Left forelimb (tissue), 1 donor: ENCODE measurements around the gene ECD.
A peak's percentile ranks its signal among the peaks of the same experiment; 100 is the strongest.
"Not testable (repeated sequence)": the region's sequence is repeated elsewhere in the genome, so short reads cannot be mapped to it uniquely, and the experiment has no call there.

ENCODE experiments used
- DNase-seq: peaks from one replicate; pipeline ENCODE4 v3.0.0-alpha.2; 2018; ENCODE audit warnings: low spot score

Gene ECD

GRCh38 chr10:73159038-73159648 is 8.7 kb downstream of the ECD start:
- no peak for DNase-seq

GRCh38 chr10:73156054-73156453 is 11.8 kb downstream of the ECD start:
- no peak for DNase-seq

GRCh38 chr10:73152009-73152408 is 15.8 kb downstream of the ECD start:
- no peak for DNase-seq

DNA sequence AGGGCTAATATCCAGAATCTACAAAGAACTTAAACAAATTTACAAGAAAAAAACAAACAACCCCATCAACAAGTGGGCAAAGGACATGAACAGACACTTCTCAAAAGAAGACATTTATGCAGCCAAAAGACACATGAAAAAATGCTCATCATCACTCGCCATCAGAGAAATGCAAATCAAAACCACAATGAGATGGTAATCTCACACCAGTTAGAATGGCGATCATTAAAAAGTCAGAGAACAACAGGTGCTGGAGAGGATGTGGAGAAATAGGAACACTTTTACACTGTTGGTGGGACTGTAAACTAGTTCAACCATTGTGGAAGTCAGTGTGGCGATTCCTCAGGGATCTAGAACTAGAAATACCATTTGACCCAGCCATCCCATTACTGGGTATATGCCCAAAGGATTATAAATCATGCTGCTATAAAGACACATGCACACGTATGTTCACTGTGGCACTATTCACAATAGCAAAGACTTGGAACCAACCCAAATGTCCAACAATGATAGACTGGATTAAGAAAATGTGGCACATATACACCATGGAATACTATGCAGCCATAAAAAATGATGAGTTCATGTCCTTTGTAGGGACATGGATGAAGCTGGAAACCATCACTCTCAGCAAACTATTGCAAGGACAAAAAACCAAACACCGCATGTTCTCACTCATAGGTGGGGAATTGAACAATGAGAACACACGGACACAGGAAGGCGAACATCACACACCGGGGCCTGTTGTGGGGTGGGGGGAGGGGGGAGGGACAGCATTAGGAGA is 17.0 kb downstream of the ECD start:
- DNase-seq, result not testable (repeated sequence)

- DNase-seq, result no peak
Measured at GRCh38 chr10:73141603-73142002, 26.2 kb downstream of the ECD start.

DNA sequence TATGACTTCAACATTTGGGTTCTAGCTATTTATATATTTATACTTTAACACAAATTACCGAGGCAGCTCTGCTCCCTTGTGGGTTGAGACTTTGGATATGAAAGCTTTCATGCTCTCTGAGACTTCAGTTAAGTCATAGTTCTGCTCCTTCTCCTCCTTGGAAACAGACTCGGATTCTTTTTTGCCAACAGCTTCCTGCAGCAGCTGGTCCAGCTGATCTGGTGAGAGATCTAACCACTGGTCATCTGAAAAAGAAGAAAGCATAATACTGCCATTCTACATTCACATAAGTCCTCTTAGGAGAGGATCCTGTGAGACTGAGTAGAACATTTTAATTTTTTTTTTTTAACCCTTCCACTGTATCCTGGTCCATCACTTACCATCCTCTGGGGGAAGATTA is 28.6 kb downstream of the ECD start:
- no peak for DNase-seq

DNA sequence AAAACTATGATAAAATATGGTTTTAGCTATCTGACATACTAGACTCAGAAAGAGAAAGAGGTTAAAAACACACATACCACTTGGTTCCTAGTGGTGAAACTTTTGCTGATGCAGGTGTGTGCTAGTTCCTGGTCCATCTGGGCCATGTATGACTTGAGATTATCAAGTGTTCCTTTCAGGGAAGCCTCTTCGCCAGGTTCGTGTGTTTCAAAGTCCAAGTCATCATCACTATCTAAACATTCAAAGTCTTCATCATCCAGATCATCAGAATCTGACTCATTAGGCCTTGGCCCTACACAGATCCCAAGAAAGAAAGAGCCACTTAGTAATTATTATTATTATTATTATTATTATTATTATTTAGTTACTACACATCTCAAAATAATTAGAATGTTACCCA is 31.2 kb downstream of the ECD start:
- DNase-seq, result no peak

GRCh38 chr10:73134727-73135126 is 33.1 kb downstream of the ECD start:
- DNase-seq, result no peak

DNA sequence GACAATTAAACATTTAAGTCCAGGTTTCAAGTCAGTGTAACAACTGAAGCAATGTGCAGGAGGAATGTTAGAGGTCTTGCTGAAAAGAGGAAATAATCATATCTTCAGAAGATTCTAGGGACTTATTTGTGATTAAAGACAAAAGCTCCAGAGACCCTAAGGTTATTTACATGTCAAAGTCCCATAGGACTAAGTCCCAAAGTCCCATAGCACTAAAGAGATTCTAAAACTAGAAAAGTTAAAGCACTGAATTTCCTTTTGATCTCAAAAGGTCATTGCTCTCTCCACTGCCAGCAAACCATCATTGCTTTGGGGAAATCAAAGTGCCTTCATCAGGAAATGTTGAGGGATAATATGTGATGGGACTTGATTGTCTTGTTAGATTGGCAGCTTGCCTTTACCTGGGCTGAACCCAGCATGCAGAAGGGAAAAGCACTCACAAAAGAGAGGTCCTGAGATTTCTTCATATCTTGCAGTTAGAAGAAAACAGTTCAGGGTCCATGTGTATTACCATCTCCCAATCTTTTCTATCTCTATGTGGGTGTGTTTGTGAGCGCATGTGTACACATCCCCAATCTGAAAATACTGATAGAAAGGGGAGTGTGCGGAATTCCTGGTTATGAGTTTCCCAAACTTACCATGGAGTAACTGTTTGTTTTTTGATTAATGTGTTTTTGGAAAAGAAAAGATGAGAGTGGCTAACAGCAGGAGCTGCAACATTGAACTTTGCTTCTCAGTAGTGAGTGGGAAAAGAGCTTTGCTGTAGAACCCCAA is 35.7 kb downstream of the ECD start:
- DNase-seq, result no peak

GRCh38 chr10:73131301-73131700 is 36.5 kb downstream of the ECD start:
- DNase-seq, result no peak

DNA sequence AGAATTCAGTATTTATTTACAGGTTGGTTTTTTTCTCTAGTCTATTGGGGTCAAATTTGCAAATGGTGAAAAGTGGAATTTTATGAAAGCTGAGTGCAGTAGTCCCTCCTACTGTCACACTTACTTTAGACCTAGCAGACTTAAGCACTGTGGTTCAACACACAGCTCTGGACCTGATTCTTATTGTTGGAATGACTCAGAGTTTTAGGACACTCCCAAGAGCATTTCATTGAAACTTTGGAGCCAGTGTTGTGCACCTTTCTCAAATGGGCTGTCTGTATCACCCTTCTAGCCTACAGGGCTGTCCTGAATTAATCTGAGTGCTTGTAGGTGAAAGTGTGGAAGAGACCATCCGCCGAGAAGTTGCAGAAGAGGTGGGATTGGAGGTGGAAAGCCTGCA is 41.5 kb downstream of the ECD start:
- DNase-seq, result no peak

DNA sequence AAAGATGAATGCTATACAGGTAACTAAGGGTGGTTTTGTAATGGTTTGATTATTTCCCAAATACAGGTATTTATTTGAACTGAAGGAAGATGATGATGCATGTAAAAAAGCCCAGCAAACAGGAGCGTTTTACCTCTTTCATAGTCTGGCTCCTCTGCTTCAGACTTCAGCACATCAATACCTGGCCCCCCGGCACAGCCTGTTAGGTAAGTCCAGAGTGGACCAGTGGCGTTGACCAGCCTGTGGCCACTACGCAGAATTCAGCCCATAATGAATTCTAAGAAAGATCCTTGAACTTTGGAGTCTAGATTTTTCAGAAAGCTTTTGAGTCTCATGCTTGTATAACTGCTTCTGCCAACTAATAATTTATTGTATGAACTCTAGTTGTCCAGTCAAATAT is 47.9 kb downstream of the ECD start:
- no peak for DNase-seq

DNA sequence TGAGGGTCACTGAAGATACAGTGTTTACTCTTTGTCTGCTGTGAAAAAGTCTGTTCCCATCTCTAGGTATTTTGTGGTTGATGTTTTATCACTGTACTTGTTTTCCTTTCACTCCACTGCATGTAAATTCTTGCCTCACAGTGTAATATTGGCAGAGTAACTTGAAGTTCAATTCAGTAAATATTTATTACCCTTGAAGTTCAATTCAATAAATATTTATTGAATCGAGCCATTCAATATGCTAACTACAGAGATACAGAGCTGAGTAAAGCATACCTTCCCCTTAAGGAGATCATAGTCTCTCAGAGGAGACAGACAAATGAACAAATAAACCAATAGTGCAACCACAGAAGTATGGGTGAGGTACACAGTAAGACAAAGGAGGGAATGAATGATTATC is 48.4 kb downstream of the ECD start:
- DNase-seq, result no peak

DNA sequence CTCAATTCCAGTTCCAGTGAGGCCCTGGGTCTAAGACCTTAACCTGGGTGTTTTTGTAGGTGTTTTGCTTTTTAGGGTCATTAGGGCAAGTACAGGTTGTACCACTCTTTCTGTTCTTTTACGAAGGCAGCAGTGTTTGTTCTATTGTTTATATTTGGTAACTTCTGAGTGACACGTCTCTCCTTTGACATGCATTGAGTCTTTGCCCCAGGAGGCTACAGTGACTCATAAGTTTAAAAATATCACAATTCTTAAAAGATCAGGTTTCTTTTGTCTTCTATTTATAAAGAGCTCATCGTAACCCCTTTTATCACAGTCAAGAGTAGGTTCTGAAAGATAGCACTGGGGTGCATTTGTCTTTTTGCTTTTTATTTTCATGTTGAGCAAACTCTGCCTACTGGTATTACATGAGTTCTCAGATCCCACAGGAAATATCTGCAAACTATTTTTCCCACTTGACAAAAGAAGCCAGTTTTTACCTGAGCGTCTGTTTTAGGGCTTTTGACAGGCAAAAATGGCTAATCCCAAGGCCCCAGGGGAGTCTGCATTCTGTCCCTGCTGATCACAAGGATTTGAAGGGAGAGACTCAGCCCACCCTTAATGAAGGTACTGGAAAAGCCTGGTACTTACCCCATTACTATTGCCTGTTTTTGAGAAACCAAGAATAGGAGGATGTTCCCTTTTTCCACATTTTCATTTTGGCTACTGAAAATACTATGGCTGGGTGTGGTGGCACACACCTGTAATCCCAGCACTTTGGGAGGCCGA is 49.6 kb downstream of the ECD start:
- no peak for DNase-seq

- DNase-seq, result no peak
Measured at GRCh38 chr10:73116017-73116416, 51.8 kb downstream of the ECD start.

GRCh38 chr10:73113551-73113950 is 54.3 kb downstream of the ECD start:
- DNase-seq, result no peak

GRCh38 chr10:73112032-73112431 is 55.8 kb downstream of the ECD start:
- not testable (repeated sequence) for DNase-seq

DNA sequence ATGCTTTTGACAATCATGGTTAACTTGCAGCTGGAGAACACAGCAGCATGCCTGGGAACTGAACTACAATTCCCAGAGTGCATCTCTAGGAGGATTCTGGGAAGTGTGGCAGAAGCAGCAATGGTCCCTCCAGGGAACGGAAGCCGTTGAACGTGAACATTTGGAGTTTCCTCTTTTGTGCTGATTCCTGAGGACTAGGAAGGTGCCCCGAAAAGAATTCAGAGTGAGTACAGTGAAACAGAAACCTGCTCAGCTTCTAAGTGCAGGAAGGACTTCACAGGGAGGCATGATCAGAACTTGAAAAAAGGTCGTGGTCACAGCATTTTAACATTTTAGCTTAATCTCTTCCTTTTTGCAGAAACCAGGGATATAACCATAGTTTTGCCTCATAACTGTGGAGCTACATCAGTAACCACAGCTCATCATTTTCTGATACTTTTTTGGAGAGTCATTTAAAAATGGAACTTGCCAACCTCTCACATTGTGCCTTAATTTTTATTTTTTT is 57.4 kb downstream of the ECD start, which contains the start of gene NUDT13:
TSS of gene NUDT13 (plus strand) at position 111 of the 505 bp plus-strand sequence. CDS start 3,911 bp downstream, outside the sequence.
- DNase-seq, result peak; percentile 67

- not testable (repeated sequence) for DNase-seq
Measured at GRCh38 chr10:73109248-73109652, 58.6 kb downstream of the ECD start.

DNA sequence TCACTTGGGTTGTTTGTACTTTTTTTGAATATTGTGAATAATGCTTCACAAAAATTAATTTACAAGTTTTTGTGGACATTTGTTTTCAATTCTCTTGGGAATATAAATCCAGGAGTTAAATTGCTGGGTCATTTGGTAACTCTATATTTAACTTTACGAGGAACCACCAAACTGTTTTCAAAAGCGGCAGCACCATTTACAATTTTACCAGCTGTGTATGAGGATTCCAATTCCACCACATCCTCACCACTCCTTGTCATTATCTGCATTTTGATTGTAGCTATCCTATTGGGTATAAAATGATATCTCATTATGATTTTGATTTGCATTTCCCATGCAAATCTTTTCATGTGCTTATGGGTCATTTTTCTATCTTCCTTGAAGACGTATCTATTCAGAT is 61.5 kb downstream of the ECD start:
- no peak for DNase-seq

GRCh38 chr10:73099141-73099540 is 68.7 kb downstream of the ECD start:
- no peak for DNase-seq

DNA sequence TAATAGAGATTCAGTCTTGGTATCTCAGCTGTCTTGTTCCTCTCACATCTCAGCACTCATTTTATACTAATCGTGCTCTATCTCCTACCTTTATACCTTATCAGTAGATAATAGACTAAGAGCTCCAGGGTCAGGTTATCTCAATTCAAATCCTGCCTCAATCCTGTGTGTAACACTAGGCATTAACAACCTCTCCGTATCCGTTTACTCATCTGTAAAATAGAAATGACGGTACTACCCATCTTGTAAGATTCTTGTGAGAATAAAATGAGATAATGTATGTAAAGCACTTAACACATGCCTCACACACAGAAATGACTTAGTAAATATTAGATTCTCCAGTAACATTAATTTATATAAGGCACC is 70.5 kb downstream of the ECD start:
- no peak for DNase-seq
